Measurements from ENCODE around the gene IL17RC.

IL17RC gene

GRCh38 chr3:9878700-9879099 is 38.2 kb upstream of the IL17RC start:
- DNase-seq (ENCODE audit: extremely low read depth, low read depth), result no peak
- TF ChIP-seq, protein P1, sequence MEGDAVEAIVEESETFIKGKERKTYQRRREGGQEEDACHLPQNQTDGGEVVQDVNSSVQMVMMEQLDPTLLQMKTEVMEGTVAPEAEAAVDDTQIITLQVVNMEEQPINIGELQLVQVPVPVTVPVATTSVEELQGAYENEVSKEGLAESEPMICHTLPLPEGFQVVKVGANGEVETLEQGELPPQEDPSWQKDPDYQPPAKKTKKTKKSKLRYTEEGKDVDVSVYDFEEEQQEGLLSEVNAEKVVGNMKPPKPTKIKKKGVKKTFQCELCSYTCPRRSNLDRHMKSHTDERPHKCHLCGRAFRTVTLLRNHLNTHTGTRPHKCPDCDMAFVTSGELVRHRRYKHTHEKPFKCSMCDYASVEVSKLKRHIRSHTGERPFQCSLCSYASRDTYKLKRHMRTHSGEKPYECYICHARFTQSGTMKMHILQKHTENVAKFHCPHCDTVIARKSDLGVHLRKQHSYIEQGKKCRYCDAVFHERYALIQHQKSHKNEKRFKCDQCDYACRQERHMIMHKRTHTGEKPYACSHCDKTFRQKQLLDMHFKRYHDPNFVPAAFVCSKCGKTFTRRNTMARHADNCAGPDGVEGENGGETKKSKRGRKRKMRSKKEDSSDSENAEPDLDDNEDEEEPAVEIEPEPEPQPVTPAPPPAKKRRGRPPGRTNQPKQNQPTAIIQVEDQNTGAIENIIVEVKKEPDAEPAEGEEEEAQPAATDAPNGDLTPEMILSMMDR (IDR thresholded peaks at IDR 0.05; ENCODE audit: low read depth, low read length), result no peak

DNA sequence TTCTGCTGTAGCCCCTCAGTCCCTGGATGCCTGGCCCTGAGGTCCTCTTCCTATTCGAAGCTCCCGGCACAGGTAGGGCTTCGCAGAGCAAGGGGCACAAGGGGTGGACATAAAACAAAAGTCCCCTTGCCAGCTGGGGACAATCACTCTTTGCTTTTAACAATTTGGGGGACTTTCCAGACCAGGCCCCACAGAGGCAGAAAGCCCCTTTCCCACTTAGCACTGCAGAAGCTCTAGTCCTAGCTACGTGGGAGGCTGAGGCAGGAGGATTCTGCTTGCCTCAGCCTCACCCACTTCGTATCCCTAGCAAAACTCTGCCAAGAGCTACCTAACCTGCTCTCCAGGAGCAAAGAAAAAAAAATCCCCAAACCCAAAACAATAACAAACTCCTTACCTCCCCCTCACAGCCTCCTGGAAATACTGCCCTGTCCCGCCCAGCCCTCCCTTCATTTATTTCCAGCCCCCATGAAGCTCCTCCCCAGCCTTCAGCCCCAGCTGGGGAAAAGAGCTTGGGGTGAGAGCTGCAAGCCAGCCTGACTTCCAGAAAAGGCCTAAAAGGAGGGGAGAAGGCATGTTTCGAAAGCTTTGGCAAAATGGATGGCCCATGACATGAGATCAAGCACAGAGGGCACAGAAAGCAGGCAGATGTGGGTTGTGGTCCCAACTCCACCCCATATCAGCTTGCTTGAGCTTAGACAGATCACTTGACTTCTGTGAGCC is 36.9 kb upstream of the IL17RC start, which contains the start of gene CIDEC:
CIDEC (minus strand) TSS at position 424 of the 720 bp plus-strand sequence. CDS start 1,767 bp downstream, outside the sequence.
- TF ChIP-seq, protein P1 (IDR thresholded peaks at IDR 0.05; ENCODE audit: low read depth, low read length), result no peak
- DNase-seq (ENCODE audit: extremely low read depth, low read depth), result no peak

DNA sequence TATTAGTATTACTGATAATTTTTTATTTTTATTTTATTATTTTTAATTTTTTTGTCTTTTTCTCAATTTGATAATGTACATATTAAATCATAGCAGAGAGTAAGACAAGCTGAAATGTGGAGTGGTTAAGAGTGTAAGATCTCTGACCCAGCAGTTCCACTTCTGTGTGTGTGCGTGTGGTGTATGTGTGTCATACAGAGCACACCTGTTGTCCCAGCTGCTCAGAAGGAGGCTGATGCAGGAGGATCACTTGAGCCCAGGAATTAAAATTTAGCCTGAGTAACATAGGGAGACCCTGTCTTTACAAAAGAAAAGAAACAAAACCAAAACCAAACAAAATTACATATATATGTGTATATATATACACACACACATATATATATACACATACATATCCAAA is 35.5 kb upstream of the IL17RC start:
- DNase-seq (ENCODE audit: extremely low read depth, low read depth), result no peak
- TF ChIP-seq, protein P1 (IDR thresholded peaks at IDR 0.05; ENCODE audit: low read depth, low read length), result no peak

DNA sequence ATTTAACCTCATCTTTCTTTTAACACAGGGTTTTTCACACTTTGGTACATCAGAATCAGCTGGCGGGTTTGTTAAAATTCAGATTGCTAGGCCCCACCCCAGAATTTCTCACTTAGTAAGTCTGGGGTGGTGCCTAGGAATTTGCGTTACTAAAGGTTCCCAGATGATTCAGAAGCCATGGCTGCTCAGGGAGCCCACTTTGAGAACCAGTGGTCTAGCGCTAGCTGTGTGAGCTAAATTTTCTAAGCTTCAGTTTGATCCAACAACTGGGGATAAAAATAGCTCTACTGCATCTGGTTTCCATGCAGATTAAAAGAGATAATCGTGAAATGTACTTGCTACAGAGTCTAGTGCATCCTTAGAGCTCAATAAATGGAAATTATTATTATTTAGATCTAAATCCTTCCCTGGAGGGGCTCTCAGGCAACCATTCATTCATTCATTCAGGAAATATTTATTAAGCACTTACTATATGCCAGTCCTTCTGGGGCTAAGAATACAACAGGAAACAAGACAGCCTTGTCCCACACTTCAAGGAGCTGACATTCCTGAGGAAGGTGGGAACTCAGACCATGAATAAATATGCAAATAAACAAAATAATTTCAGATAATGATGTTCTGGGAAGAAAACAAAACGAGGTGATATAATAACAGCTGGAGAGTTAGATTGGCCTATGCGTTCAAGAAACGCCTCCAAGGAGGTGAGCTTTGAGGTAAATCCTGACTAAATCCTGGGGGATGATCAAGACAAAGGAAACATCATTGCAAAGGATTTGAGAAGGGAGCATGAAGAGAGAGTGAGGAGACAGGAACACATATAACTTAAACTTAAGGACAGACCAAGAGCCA is 33.0 kb upstream of the IL17RC start:
- no peak for DNase-seq (ENCODE audit: extremely low read depth, low read depth)

GRCh38 chr3:9884555-9885165 is 32.2 kb upstream of the IL17RC start:
- TF ChIP-seq, protein P1 (IDR thresholded peaks at IDR 0.05; ENCODE audit: low read depth, low read length), result no peak; the same call in 1 of the 2 replicates
- no peak for DNase-seq (ENCODE audit: extremely low read depth, low read depth)

More for the DNA sequence above, 33.0 kb upstream of the IL17RC start:
- TF ChIP-seq, protein P1 (IDR thresholded peaks at IDR 0.05; ENCODE audit: low read depth, low read length), result no peak

GRCh38 chr3:9886328-9886727 is 30.6 kb upstream of the IL17RC start:
- no peak for DNase-seq (ENCODE audit: extremely low read depth, low read depth)
- TF ChIP-seq, protein P1 (IDR thresholded peaks at IDR 0.05; ENCODE audit: low read depth, low read length), result no peak

Data from AG09319 (cell line).